Measurements from ENCODE around the gene MED8.

Gene MED8

DNA sequence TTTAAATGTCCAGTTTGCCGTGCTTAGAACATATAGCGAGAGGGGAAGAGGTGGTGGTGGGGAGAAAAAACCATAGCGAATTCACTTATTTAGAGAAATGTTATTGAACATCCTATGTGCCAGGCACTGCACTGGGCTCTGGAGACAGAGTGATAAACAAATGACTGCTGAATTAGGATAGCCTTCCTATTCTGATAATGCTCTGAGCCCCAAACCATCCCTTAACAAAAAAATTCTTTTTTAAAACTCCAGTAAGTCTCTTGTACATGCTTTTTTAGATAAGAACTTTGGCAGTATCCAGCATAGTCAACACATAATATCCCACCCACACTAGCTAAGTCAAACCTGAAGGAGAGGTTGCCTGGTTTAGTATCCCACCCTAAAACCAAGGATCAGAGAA, 8.6 kb upstream of the MED8 start:
- DNase-seq (ENCODE audit: low read depth), result no peak
- H3K4me3 ChIP-seq (ENCODE audit: low read depth, low read length), result no peak overlapping the region
- TF ChIP-seq CTCF (conservative IDR thresholded peaks at IDR 0.05; ENCODE audit: low read depth, low read length), result no peak

GRCh38 chr1:43396059-43396458, 6.5 kb upstream of the MED8 start:
- DNase-seq (ENCODE audit: low read depth), result peak; percentile 11
- no peak for TF ChIP-seq CTCF (conservative IDR thresholded peaks at IDR 0.05; ENCODE audit: low read depth, low read length)

DNA sequence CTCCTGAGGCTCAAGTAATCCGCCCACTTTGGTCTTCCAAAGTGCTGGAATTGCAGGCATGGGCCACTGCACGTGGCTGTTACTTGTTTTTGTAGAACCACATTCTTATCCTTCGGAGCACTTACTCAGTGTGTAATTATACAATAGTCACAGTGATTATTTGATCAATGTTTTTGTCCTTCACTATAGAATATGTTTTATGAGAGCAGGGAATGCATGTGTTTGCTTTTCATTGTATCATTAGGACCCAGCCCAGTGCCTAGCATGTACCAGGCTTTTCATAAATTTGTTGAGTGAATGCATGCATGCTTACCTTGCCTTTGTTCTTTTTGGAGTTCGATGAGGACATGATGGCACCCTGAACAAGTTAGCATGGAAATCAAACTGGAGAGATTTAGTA, 5.9 kb upstream of the MED8 start:
- DNase-seq (ENCODE audit: low read depth), result no peak
- H3K4me3 ChIP-seq (ENCODE audit: low read depth, low read length), result no peak overlapping the region
- no peak for TF ChIP-seq CTCF (conservative IDR thresholded peaks at IDR 0.05; ENCODE audit: low read depth, low read length)

More at GRCh38 chr1:43396059-43396458, 6.5 kb upstream of the MED8 start:
- H3K4me3 ChIP-seq (ENCODE audit: low read depth, low read length), result no peak overlapping the region

- H3K4me3 ChIP-seq (ENCODE audit: low read depth, low read length), result no peak overlapping the region
- TF ChIP-seq CTCF (conservative IDR thresholded peaks at IDR 0.05; ENCODE audit: low read depth, low read length), result no peak
- no peak for DNase-seq (ENCODE audit: low read depth)
Observed at GRCh38 chr1:43392702-43393101, 3.1 kb upstream of the MED8 start.

- H3K4me3 ChIP-seq (ENCODE audit: low read depth, low read length), result peak overlapping the region; percentile 89
- no peak for DNase-seq (ENCODE audit: low read depth)
Observed at GRCh38 chr1:43388613-43389012, 987 bp downstream of the MED8 start.

DNA sequence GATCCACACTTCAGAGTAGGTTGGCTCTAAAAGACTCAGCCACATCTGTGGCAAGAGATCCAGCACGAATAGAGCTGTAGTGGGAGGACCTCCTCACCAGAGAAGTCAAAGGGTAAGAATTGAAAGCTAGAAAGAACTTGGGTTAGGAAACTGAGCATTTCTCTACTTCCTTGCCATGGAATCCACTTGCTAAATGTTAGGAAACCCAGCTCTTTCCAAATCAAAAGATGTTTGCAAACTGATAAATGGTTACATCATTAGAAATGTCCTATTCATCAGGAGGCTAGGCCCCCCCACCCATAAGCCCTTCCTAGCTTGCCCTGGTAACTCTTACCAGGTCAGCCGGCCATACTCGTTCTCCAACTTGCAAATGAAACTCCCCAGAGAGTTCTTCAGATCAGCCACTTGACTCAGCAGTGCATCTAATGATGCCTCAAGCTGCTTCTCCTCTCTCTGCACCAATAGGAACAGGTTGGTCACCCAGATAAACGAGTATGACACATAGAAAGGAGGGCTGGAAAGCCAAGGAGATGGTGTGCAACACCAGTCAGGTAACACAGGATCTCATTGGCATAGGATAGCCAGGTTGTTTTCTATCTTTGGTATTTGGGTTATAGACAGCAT, 1.5 kb downstream of the MED8 start:
- peak; percentile 23 for DNase-seq (ENCODE audit: low read depth)
- TF ChIP-seq CTCF (conservative IDR thresholded peaks at IDR 0.05; ENCODE audit: low read depth, low read length), result no peak
- peak overlapping the region; percentile 89 for H3K4me3 ChIP-seq (ENCODE audit: low read depth, low read length)

More at GRCh38 chr1:43388613-43389012, 987 bp downstream of the MED8 start:
- no peak for TF ChIP-seq CTCF (conservative IDR thresholded peaks at IDR 0.05; ENCODE audit: low read depth, low read length)

DNA sequence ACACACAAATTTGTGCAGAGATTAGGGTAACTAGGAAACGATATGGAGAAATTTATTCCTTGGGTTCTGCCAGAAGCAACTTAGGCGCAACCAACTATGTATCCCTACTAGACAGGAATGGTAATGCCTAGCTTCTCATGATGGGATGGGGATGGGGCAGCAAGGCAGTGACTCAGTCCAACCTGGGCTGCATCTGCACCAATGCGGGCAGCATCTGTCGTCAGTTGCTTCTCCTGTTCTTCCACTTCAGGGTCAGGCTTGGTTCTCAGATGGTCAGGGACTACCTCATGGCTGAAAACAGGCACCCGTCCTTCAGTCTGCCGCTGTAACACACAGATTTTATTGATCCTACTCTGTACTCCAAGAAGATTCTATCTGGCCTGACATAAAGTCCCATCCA, 2.9 kb downstream of the MED8 start:
- no peak for TF ChIP-seq CTCF (conservative IDR thresholded peaks at IDR 0.05; ENCODE audit: low read depth, low read length)
- no peak for DNase-seq (ENCODE audit: low read depth)
- H3K4me3 ChIP-seq (ENCODE audit: low read depth, low read length), result no peak overlapping the region
